Colon (tissue), 2 donors: Measurements from ENCODE around the gene MDM2.

ENCODE experiments used
- FAIRE-seq: peaks from 2 replicates; lab custom pipeline; 2012; peaks lifted over from hg19 to GRCh38; lab: Jason Lieb, UNC
- donor health status: control.
- donor health status: control.

The MDM2 gene

GRCh38 chr12:68807576-68808387, at the start of gene MDM2:
MDM2 (plus strand) TSS chr12:68808177; CDS start chr12:68808478, 301 bp downstream.
- FAIRE-seq: no peak

- FAIRE-seq: no peak
Measured at GRCh38 chr12:68759852-68760251, 48.1 kb upstream of the MDM2 start.

GRCh38 chr12:68760806-68761441, 47.1 kb upstream of the MDM2 start:
- no peak for FAIRE-seq

GRCh38 chr12:68761442-68761812, 46.5 kb upstream of the MDM2 start:
- no peak for FAIRE-seq

- no peak for FAIRE-seq
Measured at GRCh38 chr12:68761901-68762630, 45.9 kb upstream of the MDM2 start.

GRCh38 chr12:68762691-68763090, 45.3 kb upstream of the MDM2 start:
- no peak for FAIRE-seq

GRCh38 chr12:68765696-68766095, 42.3 kb upstream of the MDM2 start:
- no peak for FAIRE-seq

GRCh38 chr12:68766646-68767045, 41.3 kb upstream of the MDM2 start:
- FAIRE-seq: no peak

GRCh38 chr12:68767191-68767590, 40.8 kb upstream of the MDM2 start:
- no peak for FAIRE-seq

GRCh38 chr12:68768431-68768939, 39.5 kb upstream of the MDM2 start:
- FAIRE-seq: no peak

- FAIRE-seq: no peak
Measured at GRCh38 chr12:68769941-68770340, 38.0 kb upstream of the MDM2 start.

- no peak for FAIRE-seq
Measured at GRCh38 chr12:68771223-68771925, 36.6 kb upstream of the MDM2 start.

GRCh38 chr12:68772714-68773113, 35.3 kb upstream of the MDM2 start:
- FAIRE-seq: no peak

- FAIRE-seq: no peak
Measured at GRCh38 chr12:68773582-68773981, 34.4 kb upstream of the MDM2 start.

- FAIRE-seq: no peak
Measured at GRCh38 chr12:68775121-68775630, 32.8 kb upstream of the MDM2 start.

- FAIRE-seq: no peak
Measured at GRCh38 chr12:68776976-68777610, 30.9 kb upstream of the MDM2 start.

GRCh38 chr12:68779280-68779679, 28.7 kb upstream of the MDM2 start:
- no peak for FAIRE-seq

- FAIRE-seq: no peak
Measured at GRCh38 chr12:68780731-68781130, 27.2 kb upstream of the MDM2 start.

- FAIRE-seq: no peak
Measured at GRCh38 chr12:68781728-68782127, 26.2 kb upstream of the MDM2 start.

- FAIRE-seq: no peak
Measured at GRCh38 chr12:68784015-68784414, 24.0 kb upstream of the MDM2 start.

GRCh38 chr12:68785358-68785757, 22.6 kb upstream of the MDM2 start:
- FAIRE-seq: no peak

GRCh38 chr12:68785823-68786222, 22.2 kb upstream of the MDM2 start:
- no peak for FAIRE-seq
